Left lung (tissue), 10 donors: ENCODE measurements around the gene BNIP5. TPM values are rescaled to one million over a fixed set of nuclear protein-coding genes. Genes with fewer than 3 reads are reported as not detected.

Experiments
- ATAC-seq: fragments of 200-7000 bp; cut with Tn5 transposase; one replicate; pipeline ENCODE4 v1.9.1; 2020; ENCODE audit warnings: moderate library complexity
- DNase-seq, 4 donors: peaks; one replicate each; pipeline ENCODE4 v3.0.0-alpha.2; 2013 to 2020
- H3K27ac ChIP-seq, 2 donors: fragments of 200-600 bp; sonication (generic) in 1 of 2; one replicate each; pipeline versions ENCODE4 v1.5.0 to v1.8.0; 2020 to 2021
- H3K27me3 ChIP-seq, 2 donors: fragments of 200-600 bp; sonication (generic) in 1 of 2; one replicate each; pipeline versions ENCODE4 v1.5.0 to v1.8.0; 2020 to 2021
- H3K36me3 ChIP-seq, 2 donors: fragments of 200-600 bp; sonication (generic) in 1 of 2; one replicate each; pipeline versions ENCODE4 v1.5.0 to v1.8.0; 2020 to 2021
- H3K4me1 ChIP-seq, 2 donors: fragments of 200-600 bp; one replicate each; pipeline ENCODE4 v1.8.0; 2021
- H3K4me3 ChIP-seq, 2 donors: fragments of 200-600 bp; sonication (generic) in 1 of 2; one replicate each; pipeline versions ENCODE4 v1.5.0 to v1.8.0; 2020 to 2021; ENCODE audit warnings: mild to moderate bottlenecking in 1 of 2
- H3K9me3 ChIP-seq, 2 donors: fragments of 200-600 bp; sonication (generic) in 1 of 2; one replicate each; pipeline versions ENCODE4 v1.5.0 to v1.8.0; 2020 to 2021
- intact Hi-C, 2 donors: fragments of 100-400 bp; cut with DNase I; formaldehyde crosslinking; loops; one replicate each; pipeline versions ENCODE4 v1.11.2 to v1.14.2; 2022
- polyA plus RNA-seq, 6 donors: library from polyadenylated mRNA; unstranded; fragments of 120-200 nt; gene quantifications; one replicate each; pipeline ENCODE4 v1.2.1, GENCODE V29; 2013; ENCODE audit not compliant: insufficient read length in 6 of 6
- total RNA-seq, 2 donors: library from RNA; stranded (reverse); fragmentation: NEBNext Ultra II Directional; extraction: Animal tissue kit (Norgen Biotek cat#: 25700); gene quantifications; one replicate each; pipeline ENCODE4 v1.2.1, GENCODE V29; 2021
- TF ChIP-seq, protein P1 (sequence below), 2 donors: fragments of 200-600 bp; sonication (generic) in 1 of 2; IDR thresholded peaks; one replicate each; pipeline versions ENCODE4 v1.5.0 to v1.8.0; 2021; ENCODE audit warnings: antibody characterized with exemption in 2 of 2
- donor health status: DM: no; HTN: yes; CAD: no.
- donor health status: DM: no; HTN: no; CAD: no.

BNIP5 gene
- total and polyA plus RNA-seq, 8 donors: 0.26 TPM; not detected in 7

DNA sequence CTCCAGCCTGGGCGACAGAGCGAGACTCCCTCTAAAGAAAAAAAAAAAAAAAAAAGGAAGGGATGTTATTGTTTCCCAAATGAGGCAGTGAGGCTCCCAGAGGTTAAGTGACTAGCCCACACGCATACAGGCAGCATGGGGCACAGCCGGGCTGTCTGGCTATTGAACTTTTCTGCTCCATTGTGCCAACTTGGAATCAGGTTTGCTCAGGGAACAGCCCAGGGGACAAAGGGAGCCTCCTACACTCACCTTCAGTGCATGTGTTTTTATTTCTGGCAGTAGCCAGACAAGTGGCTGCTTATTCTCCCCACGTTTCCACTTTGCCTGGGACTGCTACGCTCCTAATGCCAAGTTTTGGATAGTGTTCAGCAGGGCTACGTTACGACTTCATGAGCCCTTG lies 40.1 kb upstream of the BNIP5 start:
- intact Hi-C loops: no loop called here
- TF ChIP-seq, protein P1, sequence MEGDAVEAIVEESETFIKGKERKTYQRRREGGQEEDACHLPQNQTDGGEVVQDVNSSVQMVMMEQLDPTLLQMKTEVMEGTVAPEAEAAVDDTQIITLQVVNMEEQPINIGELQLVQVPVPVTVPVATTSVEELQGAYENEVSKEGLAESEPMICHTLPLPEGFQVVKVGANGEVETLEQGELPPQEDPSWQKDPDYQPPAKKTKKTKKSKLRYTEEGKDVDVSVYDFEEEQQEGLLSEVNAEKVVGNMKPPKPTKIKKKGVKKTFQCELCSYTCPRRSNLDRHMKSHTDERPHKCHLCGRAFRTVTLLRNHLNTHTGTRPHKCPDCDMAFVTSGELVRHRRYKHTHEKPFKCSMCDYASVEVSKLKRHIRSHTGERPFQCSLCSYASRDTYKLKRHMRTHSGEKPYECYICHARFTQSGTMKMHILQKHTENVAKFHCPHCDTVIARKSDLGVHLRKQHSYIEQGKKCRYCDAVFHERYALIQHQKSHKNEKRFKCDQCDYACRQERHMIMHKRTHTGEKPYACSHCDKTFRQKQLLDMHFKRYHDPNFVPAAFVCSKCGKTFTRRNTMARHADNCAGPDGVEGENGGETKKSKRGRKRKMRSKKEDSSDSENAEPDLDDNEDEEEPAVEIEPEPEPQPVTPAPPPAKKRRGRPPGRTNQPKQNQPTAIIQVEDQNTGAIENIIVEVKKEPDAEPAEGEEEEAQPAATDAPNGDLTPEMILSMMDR (IDR thresholded peaks at IDR 0.05): no peak
- DNase-seq (no peak), ATAC-seq (no peak)
- no peaks in the 10 kb centered on the region for H3K27me3 ChIP-seq
- H3K36me3 ChIP-seq: peaks cover 0 to 29% of the 10 kb centered on the region in 2 donors
- H3K9me3 ChIP-seq: no peaks in the 10 kb centered on the region
- no peak overlapping the region for H3K27ac ChIP-seq
- no peak overlapping the region for H3K4me3 ChIP-seq
- no peaks in the 10 kb centered on the region for H3K4me1 ChIP-seq

DNA sequence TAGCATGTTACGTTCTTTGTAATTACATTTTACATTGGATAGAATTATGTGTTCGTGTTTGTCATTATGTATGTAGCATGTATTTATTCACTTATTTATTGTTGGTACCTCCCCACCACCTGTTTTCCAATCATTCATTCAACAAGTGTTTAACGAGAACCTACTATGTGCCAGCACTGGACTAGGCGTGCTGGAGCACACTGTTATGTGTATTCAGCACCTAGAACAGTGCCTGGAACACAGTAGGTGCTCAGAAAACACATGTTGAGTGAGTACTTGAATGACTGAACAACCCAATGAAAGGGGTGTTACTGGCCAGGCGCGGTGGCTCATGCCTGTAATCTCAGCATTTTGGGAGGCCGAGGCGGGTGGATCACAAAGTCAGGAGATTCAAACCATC lies 39.5 kb upstream of the BNIP5 start:
- no peak for ATAC-seq
- no peaks in the 10 kb centered on the region for H3K4me1 ChIP-seq
- H3K9me3 ChIP-seq: no peaks in the 10 kb centered on the region
- no peak overlapping the region for H3K27ac ChIP-seq
- peaks cover 0 to 33% of the 10 kb centered on the region in 2 donors for H3K36me3 ChIP-seq
- no peaks in the 10 kb centered on the region for H3K27me3 ChIP-seq
- no peak for DNase-seq
- intact Hi-C loops: no loop called here
- TF ChIP-seq, protein P1 (IDR thresholded peaks at IDR 0.05): no peak
- no peak overlapping the region for H3K4me3 ChIP-seq

DNA sequence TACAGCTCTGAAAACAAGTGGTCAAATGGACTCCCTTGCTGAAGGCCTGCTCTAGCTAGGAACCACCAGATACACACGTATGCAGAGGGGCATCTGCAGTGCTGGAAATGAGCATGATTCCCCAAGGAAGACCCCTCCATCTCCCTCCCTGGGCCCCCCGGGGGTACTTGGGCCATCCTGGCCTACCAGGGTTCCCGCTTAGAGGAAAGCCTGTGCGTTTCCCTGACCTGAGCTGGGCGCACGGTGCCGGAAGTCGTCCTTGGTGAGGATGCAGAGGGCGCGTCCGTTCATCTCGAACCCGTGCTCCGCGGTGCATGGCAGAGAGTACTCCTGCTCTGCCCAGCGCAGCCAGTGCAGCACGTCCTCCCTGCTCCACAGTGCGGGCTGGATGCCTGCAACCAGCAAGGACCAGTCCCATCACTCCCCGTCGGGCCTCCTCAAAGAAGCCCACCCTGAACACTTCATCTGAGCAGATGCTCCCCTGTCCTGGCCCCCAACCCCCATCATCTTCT lies 39.0 kb upstream of the BNIP5 start:
- TF ChIP-seq, protein P1 (IDR thresholded peaks at IDR 0.05): no peak
- no peaks in the 10 kb centered on the region for H3K27me3 ChIP-seq
- intact Hi-C loops: no loop called here
- H3K4me1 ChIP-seq: no peaks in the 10 kb centered on the region
- DNase-seq (no peak), ATAC-seq (no peak)
- no peak overlapping the region for H3K27ac ChIP-seq
- H3K9me3 ChIP-seq: no peaks in the 10 kb centered on the region
- no peak overlapping the region for H3K4me3 ChIP-seq
- H3K36me3 ChIP-seq: peaks cover 0 to 38% of the 10 kb centered on the region in 2 donors

DNA sequence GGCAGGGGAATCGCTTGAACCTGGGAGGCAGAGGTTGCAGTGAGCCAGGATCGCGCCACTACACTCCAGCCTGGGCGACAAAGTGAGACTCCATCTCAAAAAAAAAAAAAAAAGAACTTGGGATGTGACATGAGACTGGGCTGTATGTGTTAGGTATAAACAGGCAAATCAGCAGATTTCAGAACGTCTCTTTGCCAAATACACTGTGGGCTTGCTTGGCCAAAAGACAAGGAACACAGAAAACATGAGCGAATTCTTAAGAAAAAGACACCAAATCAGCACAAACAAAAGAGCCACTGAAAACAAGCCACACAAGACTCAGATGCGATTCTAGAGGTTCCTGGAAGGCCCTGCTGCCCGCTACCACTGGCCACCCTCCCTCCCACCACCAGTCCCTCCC lies 38.3 kb upstream of the BNIP5 start:
- H3K27me3 ChIP-seq: no peaks in the 10 kb centered on the region
- H3K4me1 ChIP-seq: peaks cover 0 to 4% of the 10 kb centered on the region in 2 donors
- no peak overlapping the region for H3K27ac ChIP-seq
- no peak overlapping the region for H3K4me3 ChIP-seq
- ATAC-seq (no peak), DNase-seq (no peak)
- H3K36me3 ChIP-seq: peaks cover 0 to 39% of the 10 kb centered on the region in 2 donors
- no peaks in the 10 kb centered on the region for H3K9me3 ChIP-seq
- intact Hi-C loops: no loop called here
- TF ChIP-seq, protein P1 (IDR thresholded peaks at IDR 0.05): no peak

DNA sequence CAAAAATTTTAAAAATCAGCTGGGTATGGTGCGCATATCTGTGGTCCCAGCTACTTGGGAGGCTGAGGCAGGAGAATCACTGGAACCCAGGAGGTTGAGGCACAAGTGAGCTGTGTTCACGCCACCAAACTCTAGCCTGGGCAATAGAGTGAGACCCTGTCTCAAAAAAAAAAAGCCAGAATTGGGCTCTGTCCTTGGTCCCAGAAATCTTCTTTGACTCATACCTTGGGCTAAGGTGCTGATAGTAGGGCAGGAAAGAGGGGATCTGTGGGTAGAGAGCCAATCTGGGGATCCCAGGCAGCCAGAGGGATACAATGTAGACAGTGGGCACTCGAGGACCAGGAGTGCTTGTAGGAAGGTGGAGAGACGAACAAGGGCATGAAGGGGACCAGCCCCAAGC lies 37.5 kb upstream of the BNIP5 start:
- no peak overlapping the region for H3K27ac ChIP-seq
- H3K4me3 ChIP-seq: no peak overlapping the region
- no peaks in the 10 kb centered on the region for H3K27me3 ChIP-seq
- ATAC-seq (no peak), DNase-seq (no peak)
- H3K4me1 ChIP-seq: peaks cover 0 to 12% of the 10 kb centered on the region in 2 donors
- H3K36me3 ChIP-seq: peaks cover 0 to 39% of the 10 kb centered on the region in 2 donors
- TF ChIP-seq, protein P1 (IDR thresholded peaks at IDR 0.05): no peak
- H3K9me3 ChIP-seq: no peaks in the 10 kb centered on the region
- intact Hi-C loops: no loop called here
